ENCODE measurements around the gene TMEM108. TPM values are rescaled to one million over a fixed set of nuclear protein-coding genes. Genes with fewer than 3 reads are reported as not detected.

The TMEM108 gene
- total RNA-seq, 2 donors from 2014 or later: 1.6 TPM; not detected in 1

DNA sequence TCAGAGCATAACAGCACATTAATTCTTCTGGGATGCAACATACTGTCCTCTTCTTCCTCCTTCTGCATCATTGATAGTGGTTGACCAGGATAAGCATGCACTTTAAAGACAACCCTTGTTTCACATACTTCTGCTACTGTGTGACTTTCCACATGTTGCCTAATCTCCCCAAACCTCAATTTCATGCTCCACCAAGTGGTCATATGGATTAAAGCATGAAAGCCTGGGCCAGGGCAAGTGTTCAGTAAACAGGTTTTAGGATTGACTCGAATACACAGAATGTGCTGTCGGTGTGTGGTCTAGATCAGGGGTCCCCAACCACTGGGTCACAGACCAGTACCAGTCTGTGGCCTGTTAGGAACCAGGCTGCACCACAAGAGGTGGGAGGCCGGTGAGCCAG lies 339.2 kb downstream of the TMEM108 start:
- 69 to 70% methylated on average over 2 to 3 of the region's 3 CpGs for WGBS, 2 donors
- TF ChIP-seq, protein P1, sequence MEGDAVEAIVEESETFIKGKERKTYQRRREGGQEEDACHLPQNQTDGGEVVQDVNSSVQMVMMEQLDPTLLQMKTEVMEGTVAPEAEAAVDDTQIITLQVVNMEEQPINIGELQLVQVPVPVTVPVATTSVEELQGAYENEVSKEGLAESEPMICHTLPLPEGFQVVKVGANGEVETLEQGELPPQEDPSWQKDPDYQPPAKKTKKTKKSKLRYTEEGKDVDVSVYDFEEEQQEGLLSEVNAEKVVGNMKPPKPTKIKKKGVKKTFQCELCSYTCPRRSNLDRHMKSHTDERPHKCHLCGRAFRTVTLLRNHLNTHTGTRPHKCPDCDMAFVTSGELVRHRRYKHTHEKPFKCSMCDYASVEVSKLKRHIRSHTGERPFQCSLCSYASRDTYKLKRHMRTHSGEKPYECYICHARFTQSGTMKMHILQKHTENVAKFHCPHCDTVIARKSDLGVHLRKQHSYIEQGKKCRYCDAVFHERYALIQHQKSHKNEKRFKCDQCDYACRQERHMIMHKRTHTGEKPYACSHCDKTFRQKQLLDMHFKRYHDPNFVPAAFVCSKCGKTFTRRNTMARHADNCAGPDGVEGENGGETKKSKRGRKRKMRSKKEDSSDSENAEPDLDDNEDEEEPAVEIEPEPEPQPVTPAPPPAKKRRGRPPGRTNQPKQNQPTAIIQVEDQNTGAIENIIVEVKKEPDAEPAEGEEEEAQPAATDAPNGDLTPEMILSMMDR (IDR thresholded peaks at IDR 0.05): peak in 3 of 7 experiments; percentile 10 to 30 (median 18)
- TF ChIP-seq POLR2A (IDR thresholded peaks at IDR 0.05): no peak
- Histone ChIP-seq H3K36me3 (replicated peaks in 1 of 2; ENCODE audit: insufficient read depth in 1 of 2, low read depth in 2 of 2) (no peaks in the 10 kb centered on the region), H3K4me1 (peaks cover 22% of the 10 kb centered on the region), H3K9me3 (no peaks in the 10 kb centered on the region), H3K4me3 (no peak overlapping the region), H3K27me3 (no peaks in the 10 kb centered on the region), H3K27ac (no peak overlapping the region)
- ATAC-seq: no peak
- intact Hi-C loops (cut with DNase I): no loop called here
- DNase-seq: no peak

DNA sequence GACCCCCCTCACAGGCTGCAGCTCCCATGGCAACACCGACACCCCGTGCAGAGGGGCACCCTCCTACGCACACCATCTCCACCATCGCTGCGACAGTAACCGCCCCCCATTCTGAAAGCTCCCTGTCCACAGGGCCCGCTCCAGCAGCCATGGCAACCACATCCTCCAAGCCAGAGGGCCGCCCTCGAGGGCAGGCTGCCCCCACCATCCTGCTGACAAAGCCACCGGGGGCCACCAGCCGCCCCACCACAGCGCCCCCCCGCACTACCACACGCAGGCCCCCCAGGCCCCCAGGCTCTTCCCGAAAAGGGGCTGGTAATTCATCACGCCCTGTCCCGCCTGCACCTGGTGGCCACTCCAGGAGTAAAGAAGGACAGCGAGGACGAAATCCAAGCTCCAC lies 341.7 kb downstream of the TMEM108 start:
- no peak for DNase-seq
- 94 to 97% methylated on average over 9 to 17 of the region's 19 CpGs for WGBS, 2 donors
- H3K9me3 ChIP-seq: no peaks in the 10 kb centered on the region
- no peak overlapping the region for H3K4me3 ChIP-seq
- no peak overlapping the region for H3K27ac ChIP-seq
- no peaks in the 10 kb centered on the region for H3K27me3 ChIP-seq
- ATAC-seq: no peak
- intact Hi-C loops (cut with DNase I): loop anchor here (10.0 kb wide), 1 partner anchor 645 kb away; no protein-coding TSS in a partner anchor
- H3K36me3 ChIP-seq (replicated peaks in 1 of 2; ENCODE audit: insufficient read depth in 1 of 2, low read depth in 2 of 2): no peaks in the 10 kb centered on the region
- TF ChIP-seq POLR2A (IDR thresholded peaks at IDR 0.05): no peak
- TF ChIP-seq, protein P1 (IDR thresholded peaks at IDR 0.05): no peak
- H3K4me1 ChIP-seq: peaks cover 34% of the 10 kb centered on the region

DNA sequence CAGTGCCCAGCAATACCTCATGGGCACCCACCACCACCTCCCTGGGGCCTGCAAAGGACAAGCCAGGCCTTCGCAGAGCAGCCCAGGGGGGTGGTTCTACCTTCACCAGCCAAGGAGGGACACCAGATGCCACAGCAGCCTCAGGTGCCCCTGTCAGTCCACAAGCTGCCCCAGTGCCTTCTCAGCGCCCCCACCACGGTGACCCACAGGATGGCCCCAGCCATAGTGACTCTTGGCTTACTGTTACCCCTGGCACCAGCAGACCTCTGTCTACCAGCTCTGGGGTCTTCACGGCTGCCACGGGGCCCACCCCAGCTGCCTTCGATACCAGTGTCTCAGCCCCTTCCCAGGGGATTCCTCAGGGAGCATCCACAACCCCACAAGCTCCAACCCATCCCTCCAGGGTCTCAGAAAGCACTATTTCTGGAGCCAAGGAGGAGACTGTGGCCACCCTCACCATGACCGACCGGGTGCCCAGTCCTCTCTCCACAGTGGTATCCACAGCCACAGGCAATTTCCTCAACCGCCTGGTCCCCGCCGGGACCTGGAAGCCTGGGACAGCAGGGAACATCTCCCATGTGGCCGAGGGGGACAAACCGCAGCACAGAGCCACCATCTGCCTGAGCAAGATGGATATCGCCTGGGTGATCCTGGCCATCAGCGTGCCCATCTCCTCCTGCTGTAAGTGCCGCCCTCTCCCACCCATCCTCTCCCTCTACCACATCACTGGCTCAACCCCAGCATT lies 342.5 kb downstream of the TMEM108 start:
- no peak for DNase-seq
- no peaks in the 10 kb centered on the region for H3K27me3 ChIP-seq
- H3K4me1 ChIP-seq: peaks cover 34% of the 10 kb centered on the region
- 92 to 96% methylated on average over 4 to 16 of the region's 16 CpGs for WGBS, 2 donors
- no peaks in the 10 kb centered on the region for H3K36me3 ChIP-seq (replicated peaks in 1 of 2; ENCODE audit: insufficient read depth in 1 of 2, low read depth in 2 of 2)
- no peaks in the 10 kb centered on the region for H3K9me3 ChIP-seq
- no peak overlapping the region for H3K4me3 ChIP-seq
- peak overlapping the region in 1 of 4 donors; percentile 46 for H3K27ac ChIP-seq
- ATAC-seq: no peak
- intact Hi-C loops (cut with DNase I): loop anchor here (10.0 kb wide), 1 partner anchor 646 kb away; no protein-coding TSS in a partner anchor
- no peak for TF ChIP-seq POLR2A (IDR thresholded peaks at IDR 0.05)
- TF ChIP-seq, protein P1 (IDR thresholded peaks at IDR 0.05): no peak

DNA sequence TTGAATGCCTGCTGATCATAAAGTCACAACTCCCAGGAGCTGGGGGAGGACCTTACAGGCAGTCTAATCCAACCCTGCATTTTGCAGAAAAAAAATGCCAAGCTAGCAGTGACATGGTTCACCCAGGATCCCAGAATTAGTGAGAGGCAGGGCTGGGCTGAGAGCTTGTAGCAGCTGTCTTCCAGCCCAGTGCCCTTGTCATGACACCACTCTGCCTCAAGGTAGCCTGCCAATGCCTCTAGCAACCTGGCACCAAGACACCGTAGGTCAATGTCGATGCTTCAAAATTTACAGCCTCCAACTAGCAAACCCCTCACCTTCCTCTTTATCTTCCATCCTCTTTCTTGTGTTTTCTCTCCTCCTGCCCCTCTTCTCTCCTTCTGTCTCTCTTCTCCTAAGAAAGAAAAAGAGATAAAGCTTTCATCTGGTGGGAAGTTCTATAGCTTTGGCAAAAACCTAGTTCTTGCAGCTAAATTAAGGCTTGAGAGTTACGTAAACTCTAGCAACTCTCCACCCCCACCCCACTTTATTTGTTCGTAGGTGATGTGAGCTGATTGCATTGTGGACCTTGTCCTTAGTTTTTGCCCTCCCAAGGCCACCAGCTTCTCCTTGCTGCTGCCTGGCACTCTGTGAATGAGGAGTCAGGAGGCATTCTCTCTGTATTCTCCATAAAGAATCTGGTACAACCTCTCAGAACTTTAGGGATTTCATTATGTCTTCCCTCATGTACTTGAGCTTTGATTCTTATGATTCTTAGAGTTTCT lies 343.3 kb downstream of the TMEM108 start:
- TF ChIP-seq POLR2A (IDR thresholded peaks at IDR 0.05): no peak
- TF ChIP-seq, protein P1 (IDR thresholded peaks at IDR 0.05): peak in 2 of 7 experiments; percentile 13 to 22
- intact Hi-C loops (cut with DNase I): loop anchor here (10.0 kb wide), 1 partner anchor 647 kb away; no protein-coding TSS in a partner anchor
- H3K36me3 ChIP-seq (replicated peaks in 1 of 2; ENCODE audit: insufficient read depth in 1 of 2, low read depth in 2 of 2): no peaks in the 10 kb centered on the region
- peak overlapping the region in 1 of 4 donors; percentile 46 for H3K27ac ChIP-seq
- H3K4me1 ChIP-seq: peaks cover 34% of the 10 kb centered on the region
- no peaks in the 10 kb centered on the region for H3K9me3 ChIP-seq
- peak; percentile 31 to 65 (median 46) for DNase-seq
- ATAC-seq: peak; percentile 65
- no peak overlapping the region for H3K4me3 ChIP-seq
- H3K27me3 ChIP-seq: no peaks in the 10 kb centered on the region
- 10 to 37% methylated on average over 4 of the region's 4 CpGs for WGBS, 2 donors

All from body of pancreas (tissue), 4 donors.